Kidney (tissue), 14 donors: ENCODE data around the gene PMFBP1. TPM values are rescaled to one million over a fixed set of nuclear protein-coding genes. Genes with fewer than 3 reads are reported as not detected.

Experiments
- DNase-seq, 5 donors: peaks; one replicate each; pipeline ENCODE4 v3.0.0-alpha.2; 2013 to 2020
- FAIRE-seq: peaks from 2 replicates; lab custom pipeline; 2012; peaks lifted over from hg19 to GRCh38; lab: Jason Lieb, UNC
- H3K27ac ChIP-seq, 2 donors: one replicate each; pipeline ENCODE4 v1.7.0; 2013; ENCODE audit warnings: low read depth in 2 of 2, low read length in 2 of 2, inconsistent platforms in 1 of 2
- H3K27me3 ChIP-seq: one replicate; pipeline ENCODE4 v1.7.1; 2013; ENCODE audit warnings: low read length, inconsistent platforms; ENCODE audit not compliant: control insufficient read depth, insufficient read depth
- H3K36me3 ChIP-seq, 3 donors: one replicate each; pipeline versions ENCODE4 v1.7.0 to v1.7.1; 2013; ENCODE audit warnings: low read length in 3 of 3, control low read depth in 1 of 3, inconsistent platforms in 1 of 3; ENCODE audit not compliant: insufficient read depth in 3 of 3, control insufficient read depth in 2 of 3
- H3K4me1 ChIP-seq, 3 donors: one replicate each; pipeline versions ENCODE4 v1.7.0 to v1.7.1; 2013; ENCODE audit warnings: low read length in 3 of 3, inconsistent platforms in 1 of 3, low read depth in 1 of 3; ENCODE audit not compliant: control insufficient read depth in 2 of 3, insufficient read depth in 2 of 3
- H3K4me3 ChIP-seq, 3 donors: one replicate each; pipeline versions ENCODE4 v1.7.0 to v1.8.1; 2013; ENCODE audit warnings: low read length in 3 of 3, control low read depth in 1 of 3, inconsistent platforms in 1 of 3
- H3K9ac ChIP-seq, 3 donors: one replicate each; pipeline versions ENCODE4 v1.7.0 to v1.7.1; 2013; ENCODE audit warnings: low read length in 3 of 3, control low read depth in 1 of 3, inconsistent platforms in 1 of 3
- H3K9me3 ChIP-seq, 3 donors: one replicate each; pipeline versions ENCODE4 v1.7.0 to v1.7.1; 2013; ENCODE audit warnings: low read length in 3 of 3, control low read depth in 1 of 3, inconsistent platforms in 1 of 3; ENCODE audit not compliant: control insufficient read depth in 2 of 3, insufficient read depth in 1 of 3
- intact Hi-C: fragments of 100-400 bp; cut with DNase I; formaldehyde crosslinking; loops from one replicate; pipeline ENCODE4 v1.11.1; 2022
- polyA plus RNA-seq: library from polyadenylated mRNA; stranded (reverse); fragments of 350-450 nt; fragmentation: Illumina TruSeq; extraction: RNeasy Lipid Tissue Mini Kit (QIAGEN cat#74804); gene quantifications from one replicate; pipeline ENCODE4 v1.2.3, GENCODE V29; 2014; ENCODE audit warnings: low read depth, low replicate concordance; ENCODE audit not compliant: insufficient read depth
- total RNA-seq: library from RNA; stranded (reverse); fragmentation: NEBNext Ultra II Directional; extraction: Animal tissue kit (Norgen Biotek cat#: 25700); gene quantifications from one replicate; pipeline ENCODE4 v1.2.1, GENCODE V29; 2021
- TF ChIP-seq, protein P1 (sequence below): IDR thresholded peaks from 3 replicates; pipeline ENCODE4 v1.5.1; 2012; ENCODE audit warnings: mild to moderate bottlenecking, moderate library complexity, borderline replicate concordance; ENCODE audit not compliant: insufficient read depth; ENCODE audit errors: extremely low read depth
- donor health status: control.
- donor health status: control.
- donor health status: control.
- donor health status: control.
- donor health status: control.
- donor health status: DM: yes; HTN: yes; CAD: no.
- donor health status: Normal renal cell carcinoma (clear cell type).

PMFBP1 gene
- total and polyA plus RNA-seq, 2 donors from 2014 or later: 0.13 to 0.69 TPM

DNA sequence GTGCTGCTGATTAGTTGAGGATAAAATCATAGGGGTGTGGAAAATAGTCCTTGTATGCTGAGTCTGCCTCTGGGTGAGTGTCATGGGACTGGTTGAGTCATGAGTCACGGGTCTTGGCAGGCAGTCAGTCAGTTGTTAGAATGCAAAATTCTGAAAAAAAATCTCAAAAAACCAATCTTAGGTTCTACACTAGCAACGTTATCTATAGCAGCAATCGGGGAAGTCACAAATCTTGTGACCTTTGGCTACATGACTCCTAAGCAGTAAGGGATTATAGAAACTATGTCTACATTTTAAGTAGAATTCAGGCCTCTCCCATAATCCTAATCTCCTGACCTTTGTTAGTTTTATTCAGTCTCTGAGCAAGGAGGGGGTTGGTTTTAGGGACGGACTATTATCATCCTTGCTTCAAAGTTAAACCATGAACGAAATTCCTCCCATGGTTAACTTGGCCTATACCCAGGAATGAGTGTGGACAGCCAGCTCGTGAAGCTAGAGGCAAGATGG, 18.0 kb upstream of the PMFBP1 start:
- Histone ChIP-seq H3K27ac (no peak overlapping the region), H3K36me3 (no peaks in the 10 kb centered on the region), H3K9me3 (no peaks in the 10 kb centered on the region), H3K9ac (no peak overlapping the region), H3K4me3 (no peak overlapping the region), H3K27me3 (no peaks in the 10 kb centered on the region), H3K4me1 (no peaks in the 10 kb centered on the region)
- intact Hi-C loops: no loop called here
- no peak for DNase-seq
- TF ChIP-seq, protein P1, sequence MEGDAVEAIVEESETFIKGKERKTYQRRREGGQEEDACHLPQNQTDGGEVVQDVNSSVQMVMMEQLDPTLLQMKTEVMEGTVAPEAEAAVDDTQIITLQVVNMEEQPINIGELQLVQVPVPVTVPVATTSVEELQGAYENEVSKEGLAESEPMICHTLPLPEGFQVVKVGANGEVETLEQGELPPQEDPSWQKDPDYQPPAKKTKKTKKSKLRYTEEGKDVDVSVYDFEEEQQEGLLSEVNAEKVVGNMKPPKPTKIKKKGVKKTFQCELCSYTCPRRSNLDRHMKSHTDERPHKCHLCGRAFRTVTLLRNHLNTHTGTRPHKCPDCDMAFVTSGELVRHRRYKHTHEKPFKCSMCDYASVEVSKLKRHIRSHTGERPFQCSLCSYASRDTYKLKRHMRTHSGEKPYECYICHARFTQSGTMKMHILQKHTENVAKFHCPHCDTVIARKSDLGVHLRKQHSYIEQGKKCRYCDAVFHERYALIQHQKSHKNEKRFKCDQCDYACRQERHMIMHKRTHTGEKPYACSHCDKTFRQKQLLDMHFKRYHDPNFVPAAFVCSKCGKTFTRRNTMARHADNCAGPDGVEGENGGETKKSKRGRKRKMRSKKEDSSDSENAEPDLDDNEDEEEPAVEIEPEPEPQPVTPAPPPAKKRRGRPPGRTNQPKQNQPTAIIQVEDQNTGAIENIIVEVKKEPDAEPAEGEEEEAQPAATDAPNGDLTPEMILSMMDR: no peak
- FAIRE-seq: no peak

DNA sequence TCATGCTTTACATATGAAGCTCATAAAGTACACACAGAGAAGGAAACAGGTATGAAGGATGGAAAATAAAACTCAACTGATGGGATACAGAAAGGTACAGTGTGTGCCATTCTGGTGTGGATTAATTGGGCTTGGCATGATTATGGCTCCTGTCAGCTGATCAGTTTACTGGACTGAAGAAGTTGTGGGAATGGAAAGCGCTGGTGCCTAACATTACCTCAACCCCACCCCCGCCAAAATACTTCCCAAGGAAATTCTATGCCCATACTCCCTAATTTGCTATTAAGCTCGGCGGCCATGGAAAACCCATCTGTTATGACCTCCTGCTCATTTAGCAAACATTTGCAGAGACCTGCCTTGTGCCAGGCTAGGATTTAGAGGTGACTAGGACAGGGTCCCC, 16.6 kb upstream of the PMFBP1 start:
- no peak overlapping the region for H3K9ac ChIP-seq
- H3K27ac ChIP-seq: no peak overlapping the region
- TF ChIP-seq, protein P1: no peak
- FAIRE-seq (no peak), DNase-seq (peak in 4 of 5 donors; percentile 57 to 86 (median 76))
- intact Hi-C loops: no loop called here
- no peaks in the 10 kb centered on the region for H3K36me3 ChIP-seq
- H3K9me3 ChIP-seq: no peaks in the 10 kb centered on the region
- no peaks in the 10 kb centered on the region for H3K27me3 ChIP-seq
- H3K4me3 ChIP-seq: no peak overlapping the region
- no peaks in the 10 kb centered on the region for H3K4me1 ChIP-seq

DNA sequence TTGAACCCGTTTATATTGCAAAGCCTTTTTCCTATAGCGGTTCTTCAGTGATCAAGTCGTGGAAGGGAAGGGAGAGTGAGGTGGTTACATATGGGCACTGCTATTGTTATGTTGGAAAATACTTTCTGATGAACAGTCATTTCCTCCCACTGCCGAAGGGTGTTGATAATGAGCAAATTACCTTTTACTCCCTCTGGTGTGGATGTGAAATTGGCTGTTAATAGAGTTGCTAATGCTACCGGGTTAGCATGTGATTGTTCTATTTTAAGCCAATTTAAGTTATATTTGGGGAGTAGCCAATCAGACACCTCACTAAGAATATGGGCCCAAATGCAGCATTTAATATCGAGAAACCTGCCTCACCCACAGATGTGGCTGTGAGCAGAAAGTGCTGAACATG, 15.6 kb upstream of the PMFBP1 start:
- no peaks in the 10 kb centered on the region for H3K27me3 ChIP-seq
- no peaks in the 10 kb centered on the region for H3K36me3 ChIP-seq
- FAIRE-seq: no peak
- intact Hi-C loops: no loop called here
- DNase-seq: no peak
- H3K4me1 ChIP-seq: no peaks in the 10 kb centered on the region
- H3K9ac ChIP-seq: no peak overlapping the region
- no peak overlapping the region for H3K4me3 ChIP-seq
- no peak overlapping the region for H3K27ac ChIP-seq
- no peaks in the 10 kb centered on the region for H3K9me3 ChIP-seq
- TF ChIP-seq, protein P1: no peak

DNA sequence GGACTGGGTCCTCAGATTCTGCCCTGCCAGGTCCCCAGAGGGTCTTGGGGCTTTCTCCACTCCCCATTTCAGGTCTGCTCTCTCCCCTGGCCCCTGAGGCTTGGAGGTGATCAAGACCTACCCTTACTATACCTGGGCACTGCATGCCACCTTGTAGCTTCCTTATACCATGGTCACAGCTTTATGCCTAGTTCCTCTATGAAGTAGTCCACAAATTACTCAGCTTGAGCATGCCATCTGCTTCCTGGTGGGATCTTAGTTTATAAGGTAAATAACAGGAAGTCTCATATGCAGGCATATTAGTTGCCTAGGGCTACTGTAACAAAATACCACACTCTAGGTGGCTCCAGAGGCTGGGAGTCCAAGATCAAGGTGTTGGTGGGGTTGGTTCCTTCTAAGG, 11.0 kb upstream of the PMFBP1 start:
- Histone ChIP-seq H3K4me1 (no peaks in the 10 kb centered on the region), H3K36me3 (no peaks in the 10 kb centered on the region), H3K27ac (no peak overlapping the region), H3K27me3 (no peaks in the 10 kb centered on the region), H3K9me3 (no peaks in the 10 kb centered on the region), H3K4me3 (no peak overlapping the region), H3K9ac (no peak overlapping the region)
- intact Hi-C loops: no loop called here
- TF ChIP-seq, protein P1: no peak
- DNase-seq: no peak
- FAIRE-seq: no peak
